ENCODE data around the gene SPOCK1. TPM values are rescaled to one million over a fixed set of nuclear protein-coding genes. Genes with fewer than 3 reads are reported as not detected.

Gene SPOCK1
- total and polyA plus RNA-seq, 2 of the 13 experiments (the other 11 are each of a cell fraction or from before 2014, with no cell fraction given): 0.18 to 0.29 TPM

GRCh38 chr5:137054792-137055191 is 444.3 kb downstream of the SPOCK1 start (continued):
- TF ChIP-seq HBP1 (CRISPR knock-in tag; IDR thresholded peaks at IDR 0.05; ENCODE audit: low read depth) (no peak), RARA (CRISPR knock-in tag; IDR thresholded peaks at IDR 0.05) (no peak)

- BruUV-seq (replicated peaks): no TSS peak
- 6% methylated on average over 1 of the region's 1 CpG for WGBS (ENCODE audit: low lambda C conversion rate)
These were observed 444.8 kb downstream of the SPOCK1 start for GRCh38 chr5:137054335-137054734.

More at GRCh38 chr5:137054335-137054734, 444.8 kb downstream of the SPOCK1 start:
- Histone ChIP-seq H3K4me2 (ENCODE audit: low read depth, low read length) (no peak overlapping the region), H3K9ac (ENCODE audit: insufficient read depth, low read depth, low read length) (no peak overlapping the region), H4K20me1 (ENCODE audit: insufficient read depth, low read length) (no peaks in the 10 kb centered on the region), H3K27me3 (ENCODE audit: control insufficient read depth in 1 of 2, insufficient read depth in 2 of 2, low read length in 2 of 2) (no peaks in the 10 kb centered on the region), H3K79me2 (ENCODE audit: insufficient read depth, low read length) (no peaks in the 10 kb centered on the region), H3K27ac (ENCODE audit: extremely low read length, insufficient read depth, low read length) (no peak overlapping the region), H3K9me3 (ENCODE audit: low read length) (no peaks in the 10 kb centered on the region), H3K36me3 (replicated peaks in 1 of 2; ENCODE audit: control insufficient read depth in 1 of 2, insufficient read depth in 2 of 2, low read length in 2 of 2) (no peaks in the 10 kb centered on the region), H2AFZ (ENCODE audit: low read length) (no peak overlapping the region), H3K4me1 (ENCODE audit: insufficient read depth, low read length) (no peaks in the 10 kb centered on the region), H3K4me3 (replicated peaks in 1 of 3; ENCODE audit: insufficient read depth in 1 of 3, low read depth in 2 of 3, low read length in 3 of 3) (no peak overlapping the region)
- intact Hi-C loops (cut with micrococcal nuclease; ENCODE audit: unreplicated experiment) (no loop called here), in situ Hi-C loops (cut with HindIII; ENCODE audit: extremely low pct_ligation_motif_present, low pct_unique_long_range_greater_than_20kb) (no loop called here)
- no peak for DNase-seq (ENCODE audit: low spot score)
- FAIRE-seq: no peak
- POLR2A ChIA-PET: no interaction called here
- CTCF ChIA-PET (ENCODE audit: low intra/inter-chr PET ratio, low total read pairs): no interaction called here
- TF ChIP-seq CREB1 (IDR thresholded peaks at IDR 0.05): no peak
- no peak for TF ChIP-seq CREB1 (CRISPR knock-in tag; IDR thresholded peaks at IDR 0.05)
- no peak for TF ChIP-seq SMYD3 (CRISPR knock-in tag; IDR thresholded peaks at IDR 0.05)
- TF ChIP-seq ATM (IDR thresholded peaks at IDR 0.05; ENCODE audit: borderline replicate concordance): no peak
- TF ChIP-seq SNAPC5 (CRISPR knock-in tag; IDR thresholded peaks at IDR 0.05; ENCODE audit: borderline replicate concordance): no peak
- no peak for TF ChIP-seq MLX (CRISPR knock-in tag; IDR thresholded peaks at IDR 0.05)
- no peak for TF ChIP-seq NFKBIZ (CRISPR knock-in tag; IDR thresholded peaks at IDR 0.05)
- no peak for TF ChIP-seq SP5 (CRISPR knock-in tag; IDR thresholded peaks at IDR 0.05; ENCODE audit: borderline replicate concordance, low read depth)
- TF ChIP-seq ZNF180 (CRISPR knock-in tag; IDR thresholded peaks at IDR 0.05; ENCODE audit: borderline replicate concordance, low read depth): no peak
- no peak for TF ChIP-seq POLR2A (IDR thresholded peaks at IDR 0.05; ENCODE audit: insufficient read depth in 1 of 2, low read depth in 2 of 2, low read length in 2 of 2)
- TF ChIP-seq GATAD1 (CRISPR knock-in tag; IDR thresholded peaks at IDR 0.05): no peak
- TF ChIP-seq HNRNPLL (IDR thresholded peaks at IDR 0.05; ENCODE audit: low read depth, low read length, poor library complexity, severe bottlenecking): no peak
- no peak for TF ChIP-seq REL (CRISPR knock-in tag; conservative IDR thresholded peaks at IDR 0.05)
- no peak for TF ChIP-seq ZNF282 (IDR thresholded peaks at IDR 0.05; ENCODE audit: partially characterized antibody)
- ATAC-seq: no peak
